Ovary (tissue), 9 donors: ENCODE measurements around the gene APOA4. TPM values are rescaled to one million over a fixed set of nuclear protein-coding genes. Genes with fewer than 3 reads are reported as not detected.
A peak's percentile ranks its signal among the peaks of the same experiment; 100 is the strongest.

Source experiments
- DNase-seq, 5 donors: peaks; one replicate each; pipeline ENCODE4 v3.0.0-alpha.2; 2019 to 2020
- H3K27ac ChIP-seq, 2 donors: fragments of 200-600 bp; one replicate each; pipeline versions ENCODE4 v1.5.1 to v1.8.0; 2019 to 2022
- H3K27me3 ChIP-seq: fragments of 200-600 bp; one replicate; pipeline ENCODE4 v1.8.0; 2022
- H3K36me3 ChIP-seq: fragments of 200-600 bp; sonication (generic); one replicate; pipeline ENCODE4 v1.5.1; 2019
- H3K4me1 ChIP-seq: one replicate; pipeline ENCODE4 v1.8.1; 2013; ENCODE audit warnings: mild to moderate bottlenecking, moderate library complexity; ENCODE audit not compliant: insufficient read depth
- H3K4me3 ChIP-seq: fragments of 200-600 bp; sonication (generic); one replicate; pipeline ENCODE4 v1.5.1; 2017
- H3K9me3 ChIP-seq, 2 donors: fragments of 200-600 bp in 1 of 2; sonication (generic) in 1 of 2; one replicate each; pipeline versions ENCODE4 v1.5.1 to v1.8.1; 2013 to 2019; ENCODE audit warnings: mild to moderate bottlenecking in 1 of 2, moderate library complexity in 1 of 2
- CTCF ChIP-seq, 3 donors: fragments of 450-650 bp in 2 of 3; fragments of 200-600 bp in 1 of 3; IDR thresholded peaks; one replicate each; pipeline versions ENCODE4 v1.5.1 to v1.8.0; 2016 to 2022; ENCODE audit warnings: antibody characterized with exemption in 3 of 3, mild to moderate bottlenecking in 1 of 3
- EP300 ChIP-seq: sonication (generic); formaldehyde crosslinking; IDR thresholded peaks from one replicate; pipeline ENCODE4 v1.6.1; 2017; ENCODE audit warnings: antibody characterized with exemption
- POLR2A ChIP-seq: fragments of 450-650 bp; IDR thresholded peaks from one replicate; pipeline ENCODE4 v1.6.1; 2017; ENCODE audit warnings: antibody characterized with exemption, mild to moderate bottlenecking, moderate library complexity
- WGBS, 3 donors: extraction: QIAGEN DNeasy Blood & Tissue Kit in 1 of 3; methylation state at CpG; one replicate each; pipeline versions ENCODE4 v1.1.5 to v1.1.7; 2013 to 2017; 5-methylcytosine and 5-hydroxymethylcytosine counted together
- intact Hi-C, 4 donors: fragments of 100-400 bp; cut with DNase I; formaldehyde crosslinking; loops; one replicate each; pipeline versions ENCODE4 v1.11.0 to v1.15.1; 2022 to 2023
- polyA plus RNA-seq, 2 donors: library from polyadenylated mRNA; stranded (reverse); fragments of 200-250 nt in 1 of 2; fragments of 350-450 nt in 1 of 2; fragmentation: Illumina TruSeq in 1 of 2; extraction: RNeasy Lipid Tissue Mini Kit (QIAGEN cat#74804) in 1 of 2; gene quantifications; one replicate each; pipeline ENCODE4 v1.2.3, GENCODE V29; 2013 to 2014
- total RNA-seq, 7 donors: library from RNA; depleted of rRNA in 2 of 7; stranded (reverse); fragments of >200 nt in 2 of 7; fragmentation: NEBNext Ultra II Directional in 3 of 7; extraction: Animal tissue kit (Norgen Biotek cat#: 25700) in 3 of 7; gene quantifications; one replicate each; pipeline versions ENCODE4 v1.1.0 to v1.2.4, GENCODE V29; 2016 to 2023
- donor health status: DM: no; HTN: no; CAD: no; lungs with moderate emphysema.
- donor health status: DM: no; HTN: no; CAD: no.
- donor health status: Bipolar disorder and iron deficiency.
- donor health status: DM: yes; HTN: yes; CAD: no.
- donor health status: DM: no; HTN: no; CAD: no.
- donor health status: DM: yes; HTN: yes; CAD: no.

The APOA4 gene
- total and polyA plus RNA-seq, 9 donors = 0.19 to 41.7 TPM; not detected in 7

GRCh38 chr11:116849486-116849885 lies 26.4 kb upstream of the APOA4 start:
- Histone ChIP-seq H3K27ac (no peak overlapping the region), H3K9me3 (no peaks in the 10 kb centered on the region), H3K27me3 (no peaks in the 10 kb centered on the region), H3K4me3 (no peak overlapping the region), H3K4me1 (peaks cover 12% of the 10 kb centered on the region), H3K36me3 (no peaks in the 10 kb centered on the region)
- intact Hi-C loops = no loop called here
- TF ChIP-seq POLR2A = no peak
- no peak for TF ChIP-seq CTCF (IDR thresholded peaks at IDR 0.05)
- no peak for TF ChIP-seq EP300
- WGBS, 3 donors = 67 to 79% (median 77%) methylated on average over 6 of the region's 6 CpGs
- DNase-seq = no peak

GRCh38 chr11:116849060-116849459 lies 26.0 kb upstream of the APOA4 start:
- no peak overlapping the region for H3K4me3 ChIP-seq
- H3K36me3 ChIP-seq = no peaks in the 10 kb centered on the region
- intact Hi-C loops = no loop called here
- H3K9me3 ChIP-seq = no peaks in the 10 kb centered on the region
- H3K27me3 ChIP-seq = no peaks in the 10 kb centered on the region
- 95 to 98% (median 97%) methylated on average over 12 of the region's 12 CpGs for WGBS, 3 donors
- no peak for TF ChIP-seq EP300
- no peak for TF ChIP-seq CTCF (IDR thresholded peaks at IDR 0.05)
- TF ChIP-seq POLR2A = no peak
- DNase-seq = no peak
- no peak overlapping the region for H3K27ac ChIP-seq
- peaks cover 12% of the 10 kb centered on the region for H3K4me1 ChIP-seq

- H3K27ac ChIP-seq = no peak overlapping the region
- no peaks in the 10 kb centered on the region for H3K36me3 ChIP-seq
- DNase-seq = no peak
- H3K4me3 ChIP-seq = no peak overlapping the region
- no peaks in the 10 kb centered on the region for H3K9me3 ChIP-seq
- WGBS, 3 donors = 90 to 95% (median 95%) methylated on average over 4 of the region's 4 CpGs
- TF ChIP-seq POLR2A = no peak
- TF ChIP-seq EP300 = no peak
- no peak for TF ChIP-seq CTCF (IDR thresholded peaks at IDR 0.05)
- intact Hi-C loops = no loop called here
- no peaks in the 10 kb centered on the region for H3K27me3 ChIP-seq
- H3K4me1 ChIP-seq = peaks cover 7% of the 10 kb centered on the region
Measured at GRCh38 chr11:116847612-116848011, 24.5 kb upstream of the APOA4 start.

GRCh38 chr11:116844722-116845121 lies 21.6 kb upstream of the APOA4 start:
- intact Hi-C loops = no loop called here
- H3K4me3 ChIP-seq = no peak overlapping the region
- no peak overlapping the region for H3K27ac ChIP-seq
- no peaks in the 10 kb centered on the region for H3K36me3 ChIP-seq
- no peak for DNase-seq
- H3K4me1 ChIP-seq = peaks cover 10% of the 10 kb centered on the region
- no peaks in the 10 kb centered on the region for H3K9me3 ChIP-seq
- no peak for TF ChIP-seq CTCF (IDR thresholded peaks at IDR 0.05)
- no peak for TF ChIP-seq POLR2A
- TF ChIP-seq EP300 = no peak
- WGBS, 3 donors = 85 to 90% (median 89%) methylated on average over 4 of the region's 4 CpGs
- no peaks in the 10 kb centered on the region for H3K27me3 ChIP-seq

GRCh38 chr11:116843661-116844060 lies 20.6 kb upstream of the APOA4 start:
- DNase-seq = peak in 2 of 5 donors; percentile 12 to 15
- intact Hi-C loops = no loop called here
- Histone ChIP-seq H3K4me3 (no peak overlapping the region), H3K36me3 (no peaks in the 10 kb centered on the region), H3K9me3 (no peaks in the 10 kb centered on the region), H3K27ac (no peak overlapping the region), H3K4me1 (peaks cover 9% of the 10 kb centered on the region), H3K27me3 (no peaks in the 10 kb centered on the region)
- TF ChIP-seq EP300 (no peak), CTCF (IDR thresholded peaks at IDR 0.05) (no peak), POLR2A (no peak)
- 93 to 97% (median 93%) methylated on average over 9 of the region's 9 CpGs for WGBS, 3 donors
